Lung (tissue), 12 donors: ENCODE measurements around the gene DPP8. TPM values are rescaled to one million over a fixed set of nuclear protein-coding genes. Genes with fewer than 3 reads are reported as not detected.

ENCODE experiments used
- ATAC-seq: fragments of 200-7000 bp; cut with Tn5 transposase; one replicate; pipeline ENCODE4 v1.9.1; 2020; ENCODE audit warnings: moderate number of reproducible peaks; ENCODE audit not compliant: insufficient read depth, low FRiP score
- DNase-seq, 3 donors: peaks; one replicate each; pipeline ENCODE4 v3.0.0-alpha.2; 2013 to 2017
- H3K27ac ChIP-seq, 2 donors: one replicate each; pipeline ENCODE4 v1.5.1; 2013; ENCODE audit warnings: mild to moderate bottlenecking in 2 of 2, moderate library complexity in 2 of 2, control low read depth in 1 of 2, inconsistent platforms in 1 of 2, low read depth in 1 of 2, low read length in 1 of 2
- H3K27me3 ChIP-seq, 3 donors: one replicate each; pipeline ENCODE4 v1.5.1; 2013; ENCODE audit warnings: low read length in 2 of 3; ENCODE audit not compliant: control insufficient read depth in 3 of 3, insufficient read depth in 3 of 3
- H3K36me3 ChIP-seq, 4 donors: one replicate each; pipeline ENCODE4 v1.5.1; 2013; ENCODE audit warnings: low read length in 4 of 4, mild to moderate bottlenecking in 1 of 4, moderate library complexity in 1 of 4; ENCODE audit not compliant: control insufficient read depth in 4 of 4, insufficient read depth in 4 of 4
- H3K4me1 ChIP-seq, 5 donors: one replicate each; pipeline ENCODE4 v1.5.1; 2013; ENCODE audit warnings: low read length in 5 of 5, mild to moderate bottlenecking in 2 of 5, moderate library complexity in 1 of 5; ENCODE audit not compliant: control insufficient read depth in 5 of 5, insufficient read depth in 5 of 5
- H3K4me3 ChIP-seq: one replicate; pipeline ENCODE4 v1.5.1; 2013; ENCODE audit warnings: mild to moderate bottlenecking, control low read depth, moderate library complexity
- H3K9ac ChIP-seq, 2 donors: one replicate each; pipeline ENCODE4 v1.5.1; 2013; ENCODE audit warnings: low read length in 2 of 2, control low read depth in 1 of 2; ENCODE audit not compliant: insufficient read depth in 1 of 2
- H3K9me3 ChIP-seq, 4 donors: one replicate each; pipeline ENCODE4 v1.5.1; 2013; ENCODE audit warnings: low read length in 3 of 4, mild to moderate bottlenecking in 1 of 4, moderate library complexity in 1 of 4; ENCODE audit not compliant: control insufficient read depth in 4 of 4, insufficient read depth in 3 of 4
- WGBS, 2 donors: extraction: QIAGEN DNeasy Blood & Tissue Kit; methylation state at CpG; one replicate each; pipeline ENCODE4 v1.1.7; 2013; 5-methylcytosine and 5-hydroxymethylcytosine counted together
- polyA plus RNA-seq, 2 donors: library from polyadenylated mRNA; stranded (reverse); fragments of 200-250 nt; gene quantifications; one replicate each; pipeline ENCODE4 v1.2.1, GENCODE V29; 2013
- total RNA-seq, 2 donors: library from RNA; depleted of rRNA in 1 of 2; stranded (reverse); fragments of >200 nt in 1 of 2; gene quantifications; one replicate each; pipeline ENCODE4 v1.2.1, GENCODE V29; 2014 to 2021
- TF ChIP-seq, protein P1 (sequence below): IDR thresholded peaks from 2 replicates; pipeline ENCODE4 v1.5.1; 2012; ENCODE audit warnings: mild to moderate bottlenecking; ENCODE audit errors: control extremely low read depth, extremely low read depth
- donor health status: control.
- donor health status: control.
- donor health status: Bipolar disorder and iron deficiency.
- donor health status: healthy.
- donor health status: DM: yes; HTN: yes; CAD: no.

Gene DPP8
- total and polyA plus RNA-seq, 4 donors, result 7.6 to 51.4 (median 24.6) TPM

DNA sequence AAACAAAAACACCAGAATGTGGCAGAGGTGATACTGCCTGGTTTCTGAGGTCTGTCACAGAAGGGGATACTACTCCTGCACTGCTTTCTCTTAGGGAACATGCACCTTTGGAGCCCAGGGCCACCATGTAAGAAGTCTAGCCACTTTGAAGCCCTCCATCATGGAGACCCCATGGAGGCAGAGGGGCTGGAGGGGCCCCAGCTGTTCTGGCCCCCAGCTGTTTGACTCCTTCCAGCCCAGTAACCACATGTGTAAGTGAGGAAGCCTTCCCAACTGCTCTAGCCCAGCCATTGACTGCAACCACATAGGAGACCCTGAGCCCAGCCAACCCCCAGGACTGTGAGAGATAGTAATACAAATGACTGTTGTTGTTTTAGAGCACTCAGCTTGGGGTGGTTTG is 85.8 kb downstream of the DPP8 start:
- no peak for ATAC-seq
- no peak overlapping the region for H3K4me3 ChIP-seq
- DNase-seq, result no peak
- no peaks in the 10 kb centered on the region for H3K9me3 ChIP-seq
- H3K27ac ChIP-seq, result no peak overlapping the region
- TF ChIP-seq, protein P1, sequence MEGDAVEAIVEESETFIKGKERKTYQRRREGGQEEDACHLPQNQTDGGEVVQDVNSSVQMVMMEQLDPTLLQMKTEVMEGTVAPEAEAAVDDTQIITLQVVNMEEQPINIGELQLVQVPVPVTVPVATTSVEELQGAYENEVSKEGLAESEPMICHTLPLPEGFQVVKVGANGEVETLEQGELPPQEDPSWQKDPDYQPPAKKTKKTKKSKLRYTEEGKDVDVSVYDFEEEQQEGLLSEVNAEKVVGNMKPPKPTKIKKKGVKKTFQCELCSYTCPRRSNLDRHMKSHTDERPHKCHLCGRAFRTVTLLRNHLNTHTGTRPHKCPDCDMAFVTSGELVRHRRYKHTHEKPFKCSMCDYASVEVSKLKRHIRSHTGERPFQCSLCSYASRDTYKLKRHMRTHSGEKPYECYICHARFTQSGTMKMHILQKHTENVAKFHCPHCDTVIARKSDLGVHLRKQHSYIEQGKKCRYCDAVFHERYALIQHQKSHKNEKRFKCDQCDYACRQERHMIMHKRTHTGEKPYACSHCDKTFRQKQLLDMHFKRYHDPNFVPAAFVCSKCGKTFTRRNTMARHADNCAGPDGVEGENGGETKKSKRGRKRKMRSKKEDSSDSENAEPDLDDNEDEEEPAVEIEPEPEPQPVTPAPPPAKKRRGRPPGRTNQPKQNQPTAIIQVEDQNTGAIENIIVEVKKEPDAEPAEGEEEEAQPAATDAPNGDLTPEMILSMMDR, result no peak
- no peaks in the 10 kb centered on the region for H3K4me1 ChIP-seq
- H3K36me3 ChIP-seq, result no peaks in the 10 kb centered on the region
- no peak overlapping the region for H3K9ac ChIP-seq
- H3K27me3 ChIP-seq, result no peaks in the 10 kb centered on the region

DNA sequence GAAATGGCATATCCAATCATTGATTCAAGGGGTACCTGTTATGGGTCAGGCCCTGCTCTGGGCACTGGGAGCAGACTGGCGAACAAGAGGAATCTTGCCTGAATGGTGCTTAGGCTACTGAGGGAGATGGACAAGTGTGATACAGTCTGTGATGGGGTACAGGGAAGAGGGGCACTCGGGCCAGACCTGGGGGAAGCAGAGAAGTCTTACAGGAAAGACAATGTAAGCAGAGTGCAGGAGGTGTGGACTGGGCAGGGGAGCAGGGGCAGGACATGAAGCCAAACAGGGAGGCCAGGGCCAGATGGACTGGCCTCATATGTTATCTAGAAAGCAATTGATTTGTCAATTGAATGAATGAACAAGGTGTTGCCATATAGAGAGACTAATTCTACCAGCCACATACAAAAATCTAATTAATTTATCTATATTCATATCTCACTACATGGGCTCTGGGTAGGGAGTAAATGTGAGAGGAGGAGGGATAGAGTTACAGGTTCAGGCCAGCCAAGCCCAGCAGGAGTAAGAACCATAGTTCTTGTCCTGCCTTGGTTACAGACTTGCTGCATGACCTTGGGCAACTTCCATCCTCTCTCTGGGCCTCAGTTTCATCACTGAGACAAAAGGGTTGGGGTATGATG is 91.2 kb downstream of the DPP8 start:
- Histone ChIP-seq H3K9ac (no peak overlapping the region), H3K4me1 (peaks cover 0 to 9% (median 2%) of the 10 kb centered on the region in 5 donors), H3K36me3 (no peaks in the 10 kb centered on the region), H3K27me3 (peaks cover 0 to 5% (median 0%) of the 10 kb centered on the region in 3 donors), H3K27ac (no peak overlapping the region), H3K4me3 (no peak overlapping the region), H3K9me3 (peaks cover 0 to 2% (median 0%) of the 10 kb centered on the region in 4 donors)
- TF ChIP-seq, protein P1, result no peak
- 78 to 83% methylated on average over 2 of the region's 2 CpGs for WGBS, 2 donors
- no peak for ATAC-seq
- DNase-seq, result no peak

DNA sequence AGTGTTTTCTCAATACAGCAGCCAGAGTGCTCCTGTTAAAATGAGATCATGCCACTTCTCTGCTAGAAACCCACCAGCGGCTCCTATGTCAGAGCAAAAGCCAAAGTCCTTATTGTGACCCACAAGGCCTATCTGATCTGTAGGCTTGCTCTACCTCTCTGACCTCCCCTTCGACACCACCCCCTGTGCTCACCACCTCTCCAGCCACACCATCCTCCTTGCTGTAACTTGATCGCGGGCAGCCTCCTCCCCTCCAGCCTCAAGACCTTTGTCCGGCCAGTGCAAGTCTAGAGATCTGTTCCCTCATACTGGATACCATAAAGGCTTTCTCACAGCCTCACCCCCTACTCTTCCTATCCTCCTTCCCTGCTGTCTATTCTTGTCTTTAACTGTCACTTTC is 92.8 kb downstream of the DPP8 start:
- H3K4me1 ChIP-seq, result peaks cover 0 to 17% (median 13%) of the 10 kb centered on the region in 5 donors
- H3K9me3 ChIP-seq, result peaks cover 0 to 2% (median 0%) of the 10 kb centered on the region in 4 donors
- H3K27ac ChIP-seq, result no peak overlapping the region
- no peaks in the 10 kb centered on the region for H3K36me3 ChIP-seq
- DNase-seq (no peak), ATAC-seq (no peak)
- H3K4me3 ChIP-seq, result no peak overlapping the region
- TF ChIP-seq, protein P1, result no peak
- peaks cover 0 to 5% (median 0%) of the 10 kb centered on the region in 3 donors for H3K27me3 ChIP-seq
- no peak overlapping the region for H3K9ac ChIP-seq
- 91 to 97% methylated on average over 5 of the region's 5 CpGs for WGBS, 2 donors
